H7 (cell line): ENCODE measurements around the gene RPIA. TPM values are rescaled to one million over a fixed set of nuclear protein-coding genes. Genes with fewer than 3 reads are reported as not detected.

Experiments used
- total RNA-seq: library from RNA; depleted of rRNA; stranded (reverse); fragments of >200 nt; shearing (Covaris generic); gene quantifications from 2 replicates; pipeline ENCODE4 v1.2.3, GENCODE V29; 2014; rRNA removed

The RPIA gene
- total RNA-seq, 1 experiment from 2014 or later = 8.6 TPM

Other genes with a start within 250 kb of the RPIA start
- 1.7 and 2.7 TPM in 2 replicates for gene FOXI3, start 239.0 kb upstream of the RPIA start, total RNA-seq
- 13.8 and 23.0 TPM in 2 replicates for gene EIF2AK3, start 64.2 kb upstream of the RPIA start, total RNA-seq